ENCODE measurements around the gene EEFSEC.

- no peak for TF ChIP-seq CTCF (conservative IDR thresholded peaks at IDR 0.05)
- no peak for TF ChIP-seq ZFX (IDR thresholded peaks at IDR 0.05)
Measured at GRCh38 chr3:128429751-128430150, 276.5 kb downstream of the EEFSEC start.
